Heart right ventricle (tissue), 16 donors: ENCODE data around the gene OXLD1. TPM values are rescaled to one million over a fixed set of nuclear protein-coding genes. Genes with fewer than 3 reads are reported as not detected.
A peak's percentile ranks its signal among the peaks of the same experiment; 100 is the strongest.

ENCODE experiments used
- ATAC-seq, 8 donors: fragments of 200-7000 bp; cut with Tn5 transposase; one replicate each; pipeline ENCODE4 v1.9.1; 2020; ENCODE audit warnings: mild to moderate bottlenecking in 8 of 8, moderate library complexity in 8 of 8, moderate number of reproducible peaks in 1 of 8
- DNase-seq, 2 donors: peaks; one replicate each; pipeline ENCODE4 v3.0.0-alpha.2; 2020
- H3K27ac ChIP-seq, 10 donors: fragments of 200-600 bp; sonication (generic) in 2 of 10; one replicate each; pipeline versions ENCODE4 v1.5.0 to v1.8.0; 2020 to 2022; ENCODE audit warnings: mild to moderate bottlenecking in 3 of 10
- H3K27me3 ChIP-seq, 7 donors: fragments of 200-600 bp; one replicate each; pipeline ENCODE4 v1.8.0; 2021 to 2022; ENCODE audit warnings: mild to moderate bottlenecking in 2 of 7
- H3K36me3 ChIP-seq, 9 donors: fragments of 200-600 bp; sonication (generic) in 1 of 9; one replicate each; pipeline versions ENCODE4 v1.5.0 to v1.8.0; 2020 to 2022; ENCODE audit warnings: mild to moderate bottlenecking in 2 of 9
- H3K4me1 ChIP-seq, 9 donors: fragments of 200-600 bp; sonication (generic) in 1 of 9; one replicate each; pipeline versions ENCODE4 v1.5.0 to v1.8.0; 2020 to 2022; ENCODE audit warnings: mild to moderate bottlenecking in 4 of 9
- H3K4me3 ChIP-seq, 10 donors: fragments of 200-600 bp; sonication (generic) in 2 of 10; one replicate each; pipeline versions ENCODE4 v1.5.0 to v1.8.0; 2020 to 2022; ENCODE audit warnings: mild to moderate bottlenecking in 7 of 10, moderate library complexity in 2 of 10
- H3K9me3 ChIP-seq, 11 donors: fragments of 200-600 bp in 10 of 11; sonication (generic) in 2 of 11; one replicate each; pipeline versions ENCODE4 v1.5.0 to v1.8.0; 2013 to 2022; ENCODE audit warnings: mild to moderate bottlenecking in 2 of 11, control low read depth in 1 of 11, moderate library complexity in 1 of 11
- CTCF ChIP-seq, 9 donors: fragments of 200-600 bp; sonication (generic) in 2 of 9; IDR thresholded peaks; one replicate each; pipeline versions ENCODE4 v1.5.0 to v1.8.0; 2021 to 2022; ENCODE audit warnings: antibody characterized with exemption in 9 of 9, mild to moderate bottlenecking in 5 of 9, moderate library complexity in 1 of 9
- WGBS, 2 donors: extraction: QIAGEN DNeasy Blood & Tissue Kit; methylation state at CpG; one replicate each; pipeline ENCODE4 v1.1.7; 2013; ENCODE audit warnings: inconsistent platforms in 1 of 2; 5-methylcytosine and 5-hydroxymethylcytosine counted together
- intact Hi-C, 10 donors: fragments of 100-400 bp; cut with DNase I; formaldehyde crosslinking; loops; one replicate each; pipeline versions ENCODE4 v1.11.1 to v1.14.2; 2022
- polyA plus RNA-seq, 2 donors: library from polyadenylated mRNA; stranded (reverse); fragments of 200-250 nt; gene quantifications; one replicate each; pipeline ENCODE4 v1.2.3, GENCODE V29; 2013
- total RNA-seq, 10 donors: library from RNA; stranded (reverse); fragmentation: NEBNext Ultra II Directional in 3 of 10; extraction: Animal tissue kit (Norgen Biotek cat#: 25700) in 3 of 10; gene quantifications; one replicate each; pipeline versions ENCODE4 v1.2.1 to v1.2.4, GENCODE V29; 2021 to 2023
- donor health status: Arrhythmogenic right ventricular cardiomyopathy.
- donor health status: ischemic (EF 13 %, LVEDD 7.1; RV severe dilation, severe dysfunction).
- donor health status: healthy with polysubstance abuse.
- donor health status: DM: no; HTN: yes; CAD: no.
- donor health status: DM: no; HTN: no; CAD: no.
- donor health status: ischemic (EF 25% LVEDD 6.9; RV normal size, moderate dysfunction).
- donor health status: ischemic (EF 25% LVEDD 5.7; RV mildly dilated, moderate dysfunction).
- donor health status: healthy.
- donor health status: DM: yes; HTN: yes; CAD: no.
- donor health status: Ischemic cardiomyopathy.
- donor health status: ischemic (EF 35%, LVEDD 5.7; RV mildly dilated, moderate dysfunction).
- donor health status: nonischemic (EF 11% LVEDD 7.7; RV severe dilation, severe dysfunction).
- donor health status: DM: yes; HTN: yes; CAD: no.
- donor health status: PGD.
- donor health status: ischemic (EF 29% LVEDD 5.4; RV normal size, mild dysfunction).
- donor health status: nonischemic (EF 23%, LVEDD 6.1; RV moderate dilation, normal function).

OXLD1 gene
- total and polyA plus RNA-seq, 12 donors: 12.6 to 51.8 (median 18.3) TPM

- intact Hi-C loops: no loop called here
- H3K36me3 ChIP-seq: peaks cover 0 to 42% (median 8%) of the 10 kb centered on the region in 9 donors
- no peak overlapping the region for H3K27ac ChIP-seq
- peaks cover 19 to 44% (median 35%) of the 10 kb centered on the region in 9 donors for H3K4me1 ChIP-seq
- 91 to 92% methylated on average over 54 of the region's 54 CpGs for WGBS, 2 donors
- DNase-seq: no peak
- H3K4me3 ChIP-seq: no peak overlapping the region
- no peak for ATAC-seq
- TF ChIP-seq CTCF (IDR thresholded peaks at IDR 0.05): no peak
- H3K27me3 ChIP-seq: no peaks in the 10 kb centered on the region
- no peaks in the 10 kb centered on the region for H3K9me3 ChIP-seq
These were observed 40.6 kb upstream of the OXLD1 start for GRCh38 chr17:81706757-81707624.

GRCh38 chr17:81706232-81706611 is 39.8 kb upstream of the OXLD1 start:
- DNase-seq: no peak
- no peak overlapping the region for H3K27ac ChIP-seq
- H3K4me1 ChIP-seq: peaks cover 26 to 45% (median 37%) of the 10 kb centered on the region in 9 donors
- intact Hi-C loops: no loop called here
- H3K9me3 ChIP-seq: no peaks in the 10 kb centered on the region
- ATAC-seq: no peak
- H3K4me3 ChIP-seq: no peak overlapping the region
- H3K36me3 ChIP-seq: peaks cover 0 to 50% (median 8%) of the 10 kb centered on the region in 9 donors
- TF ChIP-seq CTCF (IDR thresholded peaks at IDR 0.05): no peak
- 96% methylated on average over 17 of the region's 17 CpGs for WGBS, 2 donors
- no peaks in the 10 kb centered on the region for H3K27me3 ChIP-seq

- H3K27me3 ChIP-seq: no peaks in the 10 kb centered on the region
- H3K36me3 ChIP-seq: peaks cover 0 to 56% (median 8%) of the 10 kb centered on the region in 9 donors
- no peak for TF ChIP-seq CTCF (IDR thresholded peaks at IDR 0.05)
- DNase-seq (no peak), ATAC-seq (no peak)
- H3K4me3 ChIP-seq: no peak overlapping the region
- intact Hi-C loops: no loop called here
- H3K4me1 ChIP-seq: peaks cover 23 to 44% (median 36%) of the 10 kb centered on the region in 9 donors
- no peak overlapping the region for H3K27ac ChIP-seq
- 92 to 94% methylated on average over 30 of the region's 30 CpGs for WGBS, 2 donors
- no peaks in the 10 kb centered on the region for H3K9me3 ChIP-seq
These were observed 39.3 kb upstream of the OXLD1 start for GRCh38 chr17:81705518-81706231.

GRCh38 chr17:81703747-81704654 is 37.6 kb upstream of the OXLD1 start:
- peaks cover 19 to 38% (median 31%) of the 10 kb centered on the region in 9 donors for H3K4me1 ChIP-seq
- H3K27ac ChIP-seq: peak overlapping the region; percentile 89 to 96 (median 92)
- no peaks in the 10 kb centered on the region for H3K27me3 ChIP-seq
- H3K4me3 ChIP-seq: peak overlapping the region; percentile 75 to 99 (median 92)
- ATAC-seq (peak in 1 of 8 donors; percentile 2), DNase-seq (no peak)
- no peak for TF ChIP-seq CTCF (IDR thresholded peaks at IDR 0.05)
- WGBS, 2 donors: 22 to 25% methylated on average over 26 to 27 of the region's 27 CpGs
- intact Hi-C loops: no loop called here
- H3K9me3 ChIP-seq: no peaks in the 10 kb centered on the region
- peaks cover 0 to 71% (median 9%) of the 10 kb centered on the region in 9 donors for H3K36me3 ChIP-seq
